Kidney (tissue), 14 donors: ENCODE measurements around the gene GPRC5B. TPM values are rescaled to one million over a fixed set of nuclear protein-coding genes. Genes with fewer than 3 reads are reported as not detected.

ENCODE experiments used
- DNase-seq, 5 donors: peaks; one replicate each; pipeline ENCODE4 v3.0.0-alpha.2; 2013 to 2020
- FAIRE-seq: peaks from 2 replicates; lab custom pipeline; 2012; peaks lifted over from hg19 to GRCh38; lab: Jason Lieb, UNC
- H3K27ac ChIP-seq, 2 donors: one replicate each; pipeline ENCODE4 v1.7.0; 2013; ENCODE audit warnings: low read depth in 2 of 2, low read length in 2 of 2, inconsistent platforms in 1 of 2
- H3K27me3 ChIP-seq: one replicate; pipeline ENCODE4 v1.7.1; 2013; ENCODE audit warnings: low read length, inconsistent platforms; ENCODE audit not compliant: control insufficient read depth, insufficient read depth
- H3K36me3 ChIP-seq, 3 donors: one replicate each; pipeline versions ENCODE4 v1.7.0 to v1.7.1; 2013; ENCODE audit warnings: low read length in 3 of 3, control low read depth in 1 of 3, inconsistent platforms in 1 of 3; ENCODE audit not compliant: insufficient read depth in 3 of 3, control insufficient read depth in 2 of 3
- H3K4me1 ChIP-seq, 3 donors: one replicate each; pipeline versions ENCODE4 v1.7.0 to v1.7.1; 2013; ENCODE audit warnings: low read length in 3 of 3, inconsistent platforms in 1 of 3, low read depth in 1 of 3; ENCODE audit not compliant: control insufficient read depth in 2 of 3, insufficient read depth in 2 of 3
- H3K4me3 ChIP-seq, 3 donors: one replicate each; pipeline versions ENCODE4 v1.7.0 to v1.8.1; 2013; ENCODE audit warnings: low read length in 3 of 3, control low read depth in 1 of 3, inconsistent platforms in 1 of 3
- H3K9ac ChIP-seq, 3 donors: one replicate each; pipeline versions ENCODE4 v1.7.0 to v1.7.1; 2013; ENCODE audit warnings: low read length in 3 of 3, control low read depth in 1 of 3, inconsistent platforms in 1 of 3
- H3K9me3 ChIP-seq, 3 donors: one replicate each; pipeline versions ENCODE4 v1.7.0 to v1.7.1; 2013; ENCODE audit warnings: low read length in 3 of 3, control low read depth in 1 of 3, inconsistent platforms in 1 of 3; ENCODE audit not compliant: control insufficient read depth in 2 of 3, insufficient read depth in 1 of 3
- CTCF ChIP-seq: IDR thresholded peaks from 3 replicates; pipeline ENCODE4 v1.5.1; 2012; ENCODE audit warnings: mild to moderate bottlenecking, moderate library complexity, borderline replicate concordance; ENCODE audit not compliant: insufficient read depth; ENCODE audit errors: extremely low read depth
- intact Hi-C: fragments of 100-400 bp; cut with DNase I; formaldehyde crosslinking; loops from one replicate; pipeline ENCODE4 v1.11.1; 2022
- polyA plus RNA-seq: library from polyadenylated mRNA; stranded (reverse); fragments of 350-450 nt; fragmentation: Illumina TruSeq; extraction: RNeasy Lipid Tissue Mini Kit (QIAGEN cat#74804); gene quantifications from one replicate; pipeline ENCODE4 v1.2.3, GENCODE V29; 2014; ENCODE audit warnings: low read depth, low replicate concordance; ENCODE audit not compliant: insufficient read depth
- total RNA-seq: library from RNA; stranded (reverse); fragmentation: NEBNext Ultra II Directional; extraction: Animal tissue kit (Norgen Biotek cat#: 25700); gene quantifications from one replicate; pipeline ENCODE4 v1.2.1, GENCODE V29; 2021
- donor health status: control.
- donor health status: control.
- donor health status: control.
- donor health status: control.
- donor health status: control.
- donor health status: DM: yes; HTN: yes; CAD: no.
- donor health status: Normal renal cell carcinoma (clear cell type).

The GPRC5B gene
- total and polyA plus RNA-seq, 2 donors from 2014 or later = 53.1 to 66.3 TPM

GRCh38 chr16:19929062-19929511, 44.4 kb upstream of the GPRC5B start:
- DNase-seq = no peak
- intact Hi-C loops = no loop called here
- H3K4me1 ChIP-seq = no peaks in the 10 kb centered on the region
- H3K27me3 ChIP-seq = no peaks in the 10 kb centered on the region
- H3K27ac ChIP-seq = no peak overlapping the region
- no peak overlapping the region for H3K9ac ChIP-seq
- no peaks in the 10 kb centered on the region for H3K9me3 ChIP-seq
- TF ChIP-seq CTCF = no peak
- no peak for FAIRE-seq
- H3K4me3 ChIP-seq = no peak overlapping the region
- H3K36me3 ChIP-seq = no peaks in the 10 kb centered on the region

GRCh38 chr16:19928432-19928831, 43.8 kb upstream of the GPRC5B start:
- no peak for TF ChIP-seq CTCF

GRCh38 chr16:19926449-19927390, 42.1 kb upstream of the GPRC5B start:
- Histone ChIP-seq H3K36me3 (no peaks in the 10 kb centered on the region), H3K4me3 (no peak overlapping the region), H3K27ac (no peak overlapping the region), H3K4me1 (no peaks in the 10 kb centered on the region), H3K27me3 (no peaks in the 10 kb centered on the region), H3K9me3 (peaks cover 0 to 3% (median 0%) of the 10 kb centered on the region in 3 donors), H3K9ac (no peak overlapping the region)
- intact Hi-C loops = no loop called here
- TF ChIP-seq CTCF = no peak
- DNase-seq = no peak
- no peak for FAIRE-seq

More at GRCh38 chr16:19928432-19928831, 43.8 kb upstream of the GPRC5B start:
- Histone ChIP-seq H3K9ac (no peak overlapping the region), H3K9me3 (no peaks in the 10 kb centered on the region), H3K4me3 (no peak overlapping the region), H3K27ac (no peak overlapping the region), H3K36me3 (no peaks in the 10 kb centered on the region), H3K27me3 (no peaks in the 10 kb centered on the region), H3K4me1 (no peaks in the 10 kb centered on the region)
- no peak for DNase-seq
- intact Hi-C loops = no loop called here
- no peak for FAIRE-seq
